HG02610 (cell line): ENCODE measurements around the gene HPRT1.

ENCODE experiments used
- ATAC-seq: cut with Tn5 transposase; IDR thresholded peaks from one replicate; pipeline ENCODE4 v1.9.1; 2021; ENCODE audit warnings: mild to moderate bottlenecking, moderate library complexity; ENCODE audit not compliant: unreplicated experiment

Gene HPRT1

GRCh38 chrX:134541906-134542305 is 81.9 kb downstream of the HPRT1 start:
- no peak for ATAC-seq

- ATAC-seq, result no peak
Measured at GRCh38 chrX:134542485-134542884, 82.5 kb downstream of the HPRT1 start.

DNA sequence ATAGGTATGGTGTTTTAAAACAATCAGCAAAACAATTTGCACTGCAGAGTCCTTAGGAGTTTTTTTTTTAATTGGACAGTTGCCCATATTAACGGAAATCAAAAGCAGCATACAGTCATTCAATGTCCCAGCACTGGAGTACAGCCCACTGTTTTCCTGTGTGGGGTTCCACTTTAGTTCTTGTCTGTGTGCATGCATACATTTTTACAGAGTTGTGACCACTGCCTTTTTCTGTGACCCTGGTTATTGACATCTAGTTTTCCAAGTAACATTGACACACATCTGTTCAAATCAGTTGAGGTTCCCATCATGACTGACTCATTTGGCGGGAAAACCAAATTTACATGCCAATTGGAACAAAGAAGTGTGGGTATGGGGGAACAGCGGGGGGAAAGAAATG is 83.3 kb downstream of the HPRT1 start:
- ATAC-seq, result no peak

DNA sequence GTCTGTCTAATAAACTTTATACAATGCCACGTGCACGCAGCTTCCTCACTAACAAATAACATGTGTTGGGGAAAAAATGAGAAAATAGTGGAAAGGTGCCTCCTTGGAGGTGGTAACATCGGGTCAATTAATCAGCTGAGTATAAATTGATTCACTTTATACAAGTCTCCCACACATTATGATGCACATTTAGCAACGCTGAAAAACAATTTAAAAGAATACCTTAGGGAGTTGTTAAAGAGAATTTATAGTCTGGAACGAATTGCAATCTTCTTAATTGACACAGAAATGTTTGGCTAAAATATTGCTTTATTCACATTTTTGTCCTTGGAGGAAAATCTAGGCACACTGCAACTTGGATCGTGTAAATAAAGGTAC is 84.2 kb downstream of the HPRT1 start:
- ATAC-seq, result no peak

GRCh38 chrX:134544513-134545151 is 84.7 kb downstream of the HPRT1 start:
- no peak for ATAC-seq

- ATAC-seq, result no peak
Measured at GRCh38 chrX:134545510-134545909, 85.5 kb downstream of the HPRT1 start.

DNA sequence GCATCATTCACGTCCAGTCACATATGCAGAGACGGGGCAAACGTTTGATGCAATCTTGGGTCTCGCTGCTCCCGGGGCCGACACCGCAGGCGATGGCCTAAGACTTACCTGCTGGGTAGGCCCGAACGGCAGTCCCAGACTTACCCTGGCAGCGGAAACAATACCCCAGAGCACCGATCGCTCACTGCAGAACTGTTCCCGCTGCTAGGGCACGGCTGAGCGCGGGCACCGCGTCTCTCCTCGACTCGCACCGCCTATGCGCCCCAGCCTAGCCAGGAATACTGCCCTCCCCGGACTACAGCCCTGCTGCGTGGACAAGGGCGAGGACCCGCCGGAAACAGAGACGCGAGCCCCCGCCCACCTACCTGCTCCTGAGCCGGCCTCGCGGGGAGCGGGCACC is 86.2 kb downstream of the HPRT1 start:
- no peak for ATAC-seq

DNA sequence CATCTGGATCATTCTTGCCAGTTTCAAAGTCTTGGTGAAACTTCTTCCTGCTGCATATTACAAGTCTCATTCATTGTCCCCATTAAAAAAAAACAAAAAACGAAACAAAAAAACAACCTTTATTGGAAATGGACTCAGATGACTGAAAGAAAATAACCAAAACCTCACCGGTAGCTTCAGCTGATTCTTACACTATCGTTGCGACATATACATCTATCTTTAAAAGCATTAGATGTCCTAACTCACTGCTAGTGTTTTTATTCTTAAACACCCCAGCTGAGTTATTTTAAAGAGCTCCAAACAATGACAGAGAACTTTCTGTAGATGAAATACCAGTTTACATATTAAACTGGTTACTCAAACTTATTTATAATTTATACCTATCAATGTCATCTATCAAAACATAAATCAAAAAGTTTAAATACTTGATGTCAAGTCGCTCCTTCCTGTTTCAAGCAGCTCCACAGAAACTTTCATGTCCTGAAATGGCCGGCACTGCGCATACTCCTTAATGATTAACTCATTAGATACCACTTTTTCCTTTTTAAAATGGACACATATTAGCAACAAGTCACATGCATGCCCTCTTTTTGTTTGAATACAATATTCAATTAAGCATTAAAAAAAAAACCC is 87.2 kb downstream of the HPRT1 start:
- ATAC-seq, result no peak

GRCh38 chrX:134548257-134549201 is 88.6 kb downstream of the HPRT1 start:
- no peak for ATAC-seq
